MM.1S (cell line): ENCODE results near the gene FOXP1.

Experiments used
- EZH2 ChIP-seq: fragments of 300-600 bp; sonication (generic); optimal IDR thresholded peaks from 2 replicates; pipeline ENCODE3; 2017; ENCODE audit warnings: low read depth, mild to moderate bottlenecking, antibody characterized with exemption, low read length, mixed read lengths
- EZH2phosphoT487 ChIP-seq: fragments of 300-600 bp; sonication (generic); IDR thresholded peaks from 2 replicates; pipeline ENCODE4 v1.6.1; 2018; ENCODE audit warnings: antibody characterized with exemption, low read length
- TF ChIP-seq, protein P1 (sequence below): fragments of 300-600 bp; sonication (generic); IDR thresholded peaks from 2 replicates; pipeline ENCODE4 v1.5.1; 2016; ENCODE audit warnings: antibody characterized with exemption, low read length, mixed read lengths

DNA sequence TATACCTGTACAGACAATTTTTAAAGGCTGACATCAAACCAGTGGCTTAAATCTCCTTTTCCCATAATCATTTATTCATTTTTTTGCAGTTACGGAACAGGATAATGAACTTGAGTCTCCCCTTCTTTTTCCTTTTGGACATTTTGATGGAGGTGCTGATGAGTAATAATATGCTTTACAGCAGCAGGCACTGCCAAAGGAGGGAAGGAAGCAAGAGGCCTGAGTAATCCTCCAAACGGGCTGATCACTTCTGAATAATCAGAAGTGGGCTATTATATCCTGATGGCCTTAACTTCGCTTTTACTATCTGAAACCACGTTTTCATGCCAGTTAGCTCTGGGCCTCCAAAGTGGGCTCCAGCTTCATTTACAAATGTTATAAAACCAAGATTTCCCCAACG lies 527.2 kb downstream of the FOXP1 start:
- TF ChIP-seq, protein P1, sequence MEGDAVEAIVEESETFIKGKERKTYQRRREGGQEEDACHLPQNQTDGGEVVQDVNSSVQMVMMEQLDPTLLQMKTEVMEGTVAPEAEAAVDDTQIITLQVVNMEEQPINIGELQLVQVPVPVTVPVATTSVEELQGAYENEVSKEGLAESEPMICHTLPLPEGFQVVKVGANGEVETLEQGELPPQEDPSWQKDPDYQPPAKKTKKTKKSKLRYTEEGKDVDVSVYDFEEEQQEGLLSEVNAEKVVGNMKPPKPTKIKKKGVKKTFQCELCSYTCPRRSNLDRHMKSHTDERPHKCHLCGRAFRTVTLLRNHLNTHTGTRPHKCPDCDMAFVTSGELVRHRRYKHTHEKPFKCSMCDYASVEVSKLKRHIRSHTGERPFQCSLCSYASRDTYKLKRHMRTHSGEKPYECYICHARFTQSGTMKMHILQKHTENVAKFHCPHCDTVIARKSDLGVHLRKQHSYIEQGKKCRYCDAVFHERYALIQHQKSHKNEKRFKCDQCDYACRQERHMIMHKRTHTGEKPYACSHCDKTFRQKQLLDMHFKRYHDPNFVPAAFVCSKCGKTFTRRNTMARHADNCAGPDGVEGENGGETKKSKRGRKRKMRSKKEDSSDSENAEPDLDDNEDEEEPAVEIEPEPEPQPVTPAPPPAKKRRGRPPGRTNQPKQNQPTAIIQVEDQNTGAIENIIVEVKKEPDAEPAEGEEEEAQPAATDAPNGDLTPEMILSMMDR, result no peak
- TF ChIP-seq EZH2 (no peak), EZH2phosphoT487 (no peak)
